ENCODE results near the gene CRYGD.

GRCh38 chr2:208118918-208119317, 5.4 kb downstream of the CRYGD start:
- no peak for TF ChIP-seq CTCF (IDR thresholded peaks at IDR 0.05 in 8 of 11, conservative IDR thresholded peaks at IDR 0.05 in 3 of 11)
- no peak for TF ChIP-seq POLR2AphosphoS5 (IDR thresholded peaks at IDR 0.05)
- TF ChIP-seq POLR2A (IDR thresholded peaks at IDR 0.05): no peak

All from spleen (tissue), 7 donors.